Bronchial epithelial cell (primary cell): Measurements from ENCODE around the gene MRPS10. TPM values are rescaled to one million over a fixed set of nuclear protein-coding genes. Genes with fewer than 3 reads are reported as not detected.
"Not testable (repeated sequence)": the region's sequence is repeated elsewhere in the genome, so short reads cannot be mapped to it uniquely, and the experiment has no call there.

Experiments used
- DNase-seq: peaks from one replicate; pipeline ENCODE4 v3.0.0-alpha.2; 2010; ENCODE audit warnings: low read depth
- FAIRE-seq: peaks from 2 replicates; lab custom pipeline; 2011; peaks lifted over from hg19 to GRCh38; lab: Jason Lieb, UNC
- H3K27me3 ChIP-seq: 2 replicates; pipeline ENCODE4 v1.5.1; 2011; ENCODE audit warnings: low read length; ENCODE audit not compliant: control insufficient read depth, insufficient read depth
- H3K36me3 ChIP-seq: 2 replicates; pipeline ENCODE4 v1.5.1; 2011; ENCODE audit warnings: low read length; ENCODE audit not compliant: control insufficient read depth, insufficient read depth
- H3K4me3 ChIP-seq: 2 replicates; pipeline ENCODE4 v1.5.1; 2011; ENCODE audit warnings: mild to moderate bottlenecking, low read depth, low read length, control low read depth
- total RNA-seq: library from RNA; depleted of rRNA; stranded (reverse); fragments of >200 nt; gene quantifications from 2 replicates; pipeline ENCODE4 v1.2.1, GENCODE V29; 2014
- TF ChIP-seq, protein P1 (sequence below): IDR thresholded peaks from 2 replicates; pipeline ENCODE4 v1.5.1; 2011; ENCODE audit warnings: mild to moderate bottlenecking, moderate library complexity, low read length, control low read depth, inconsistent platforms; ENCODE audit not compliant: insufficient read depth, severe bottlenecking

Gene MRPS10
- total RNA-seq, 1 donor from 2014 or later = 71.6 TPM

DNA sequence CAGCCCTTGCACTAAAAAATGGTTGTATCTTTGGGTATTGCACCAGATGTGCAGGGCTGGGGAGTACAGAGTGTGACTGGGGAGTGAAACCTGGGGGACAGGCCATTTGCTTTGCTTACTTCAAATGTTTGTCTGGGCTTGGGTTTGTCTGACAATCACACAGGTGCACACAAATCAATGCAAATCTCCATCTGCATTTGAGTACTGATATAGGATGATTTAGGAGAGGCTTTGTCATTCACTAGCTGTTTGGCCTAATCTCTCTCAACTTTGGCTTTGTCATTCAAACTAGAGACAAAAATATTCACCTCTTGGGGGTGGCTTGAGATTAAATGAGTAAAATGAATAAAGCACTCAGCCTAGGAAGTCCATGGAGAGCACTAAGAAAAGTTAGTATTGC, 40.7 kb downstream of the MRPS10 start:
- no peaks in the 10 kb centered on the region for H3K36me3 ChIP-seq
- H3K27me3 ChIP-seq = no peaks in the 10 kb centered on the region
- FAIRE-seq (no peak), DNase-seq (no peak)
- no peak overlapping the region for H3K4me3 ChIP-seq
- TF ChIP-seq, protein P1, sequence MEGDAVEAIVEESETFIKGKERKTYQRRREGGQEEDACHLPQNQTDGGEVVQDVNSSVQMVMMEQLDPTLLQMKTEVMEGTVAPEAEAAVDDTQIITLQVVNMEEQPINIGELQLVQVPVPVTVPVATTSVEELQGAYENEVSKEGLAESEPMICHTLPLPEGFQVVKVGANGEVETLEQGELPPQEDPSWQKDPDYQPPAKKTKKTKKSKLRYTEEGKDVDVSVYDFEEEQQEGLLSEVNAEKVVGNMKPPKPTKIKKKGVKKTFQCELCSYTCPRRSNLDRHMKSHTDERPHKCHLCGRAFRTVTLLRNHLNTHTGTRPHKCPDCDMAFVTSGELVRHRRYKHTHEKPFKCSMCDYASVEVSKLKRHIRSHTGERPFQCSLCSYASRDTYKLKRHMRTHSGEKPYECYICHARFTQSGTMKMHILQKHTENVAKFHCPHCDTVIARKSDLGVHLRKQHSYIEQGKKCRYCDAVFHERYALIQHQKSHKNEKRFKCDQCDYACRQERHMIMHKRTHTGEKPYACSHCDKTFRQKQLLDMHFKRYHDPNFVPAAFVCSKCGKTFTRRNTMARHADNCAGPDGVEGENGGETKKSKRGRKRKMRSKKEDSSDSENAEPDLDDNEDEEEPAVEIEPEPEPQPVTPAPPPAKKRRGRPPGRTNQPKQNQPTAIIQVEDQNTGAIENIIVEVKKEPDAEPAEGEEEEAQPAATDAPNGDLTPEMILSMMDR = no peak

DNA sequence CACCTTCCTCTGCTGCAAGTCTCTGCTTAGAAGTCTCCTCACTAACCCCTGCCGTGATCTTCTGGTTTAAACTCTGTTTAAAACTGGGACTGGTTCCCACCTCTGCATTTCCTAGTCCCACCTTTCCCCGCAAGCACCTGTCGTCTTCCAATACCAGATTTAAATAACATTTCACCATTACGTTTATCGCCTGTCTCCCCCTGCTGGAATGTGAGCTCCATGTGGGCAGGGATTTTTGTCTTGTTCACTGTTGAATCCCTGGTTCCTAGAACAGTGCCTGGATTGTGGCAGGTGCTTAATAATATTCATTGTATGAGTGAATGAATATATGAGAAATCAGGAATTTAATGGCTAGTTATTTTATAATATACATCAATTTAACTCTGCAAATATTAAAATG, 41.8 kb downstream of the MRPS10 start:
- DNase-seq = no peak
- Histone ChIP-seq H3K4me3 (no peak overlapping the region), H3K27me3 (no peaks in the 10 kb centered on the region), H3K36me3 (no peaks in the 10 kb centered on the region)
- no peak for FAIRE-seq
- TF ChIP-seq, protein P1 = no peak

DNA sequence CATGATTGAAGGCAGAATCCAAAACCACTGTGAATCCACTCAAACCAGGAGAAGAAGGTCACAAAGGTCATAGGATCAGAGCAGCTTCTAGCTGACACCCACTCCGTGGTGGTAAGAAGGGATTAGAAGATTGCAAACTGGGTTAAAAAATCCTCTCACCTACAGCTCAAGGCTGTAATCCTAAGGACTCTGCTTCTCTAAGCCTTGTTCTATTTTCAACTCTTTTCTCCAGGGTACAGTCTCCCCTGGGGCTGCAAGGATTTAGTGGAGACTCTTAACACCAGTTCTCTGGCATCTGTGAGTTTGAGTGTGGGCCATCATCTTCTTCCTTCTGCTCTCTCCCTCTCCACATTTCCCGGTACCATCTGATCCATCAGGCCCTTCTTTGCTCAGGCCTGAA, 44.6 kb downstream of the MRPS10 start, which contains the start of gene GUCA1A:
TSS of gene GUCA1A (plus strand) at position 264 of the 400 bp plus-strand sequence. CDS start 250 bp downstream, outside the sequence.
- no peak for FAIRE-seq
- H3K4me3 ChIP-seq = no peak within 1 kb of the TSS
- H3K36me3 ChIP-seq = no peaks in the 10 kb centered on the region

DNA sequence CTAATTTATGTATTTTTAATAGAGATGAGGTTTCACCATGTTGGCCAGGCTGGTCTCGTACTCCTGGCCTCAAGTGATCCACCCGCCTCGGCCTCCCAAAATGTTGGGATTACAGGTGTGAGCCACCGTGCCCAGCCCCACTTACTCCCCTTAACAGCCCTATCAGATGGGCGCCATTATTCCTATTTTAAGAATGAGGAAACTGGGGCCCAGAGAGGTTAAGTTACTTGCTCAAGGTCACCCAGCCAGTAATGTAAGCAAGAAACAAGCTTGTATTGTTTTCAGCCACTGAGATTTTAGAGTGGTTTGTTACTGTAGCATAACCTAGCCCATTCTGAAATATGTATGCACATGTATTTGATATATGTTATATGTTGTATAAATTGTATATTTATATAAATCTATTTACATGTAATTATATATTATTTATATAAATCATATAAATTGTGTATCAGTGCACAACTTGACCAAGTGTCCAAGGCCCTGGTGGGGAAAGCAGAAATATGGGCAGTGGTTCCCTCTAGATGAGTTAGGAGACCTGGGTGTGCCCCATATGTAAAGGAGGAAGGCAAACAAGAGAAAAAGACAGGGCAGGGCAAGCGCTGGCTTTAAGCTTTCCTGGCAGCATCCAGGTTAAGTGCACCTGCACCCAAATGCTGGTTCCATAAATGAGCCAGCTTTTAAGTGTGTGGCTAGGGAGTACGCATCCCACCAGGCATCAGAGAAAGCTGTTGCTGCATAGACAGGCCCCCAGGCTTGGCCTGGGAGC, 45.7 kb downstream of the MRPS10 start:
- FAIRE-seq = no peak
- no peak for DNase-seq
- Histone ChIP-seq H3K27me3 (no peaks in the 10 kb centered on the region), H3K36me3 (no peaks in the 10 kb centered on the region), H3K4me3 (no peak overlapping the region)
- TF ChIP-seq, protein P1 = no peak

More for the DNA sequence above, 44.6 kb downstream of the MRPS10 start, which contains the start of gene GUCA1A:
- DNase-seq = no peak
- no peaks in the 10 kb centered on the region for H3K27me3 ChIP-seq
- TF ChIP-seq, protein P1 = no peak

DNA sequence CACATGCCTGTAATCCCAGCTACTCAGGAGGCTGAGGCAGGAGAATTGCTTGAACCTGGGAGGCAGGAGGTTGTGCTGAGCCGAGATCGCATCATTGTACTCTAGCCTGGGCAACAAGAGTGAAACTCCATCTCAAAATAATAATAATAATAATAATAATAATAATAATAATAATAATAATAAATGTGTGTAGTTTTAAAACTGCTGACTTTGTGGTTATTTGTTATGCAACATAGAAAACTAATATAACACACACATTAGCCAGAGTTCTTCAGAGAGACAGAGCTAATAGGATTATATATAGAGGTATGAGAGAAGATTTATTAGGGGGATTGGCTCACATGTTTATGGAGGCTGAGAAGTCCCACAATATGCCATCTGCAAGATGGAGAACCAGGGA, 47.9 kb downstream of the MRPS10 start:
- H3K36me3 ChIP-seq, H3K4me3 ChIP-seq, FAIRE-seq, H3K27me3 ChIP-seq, DNase-seq: not testable (repeated sequence)

DNA sequence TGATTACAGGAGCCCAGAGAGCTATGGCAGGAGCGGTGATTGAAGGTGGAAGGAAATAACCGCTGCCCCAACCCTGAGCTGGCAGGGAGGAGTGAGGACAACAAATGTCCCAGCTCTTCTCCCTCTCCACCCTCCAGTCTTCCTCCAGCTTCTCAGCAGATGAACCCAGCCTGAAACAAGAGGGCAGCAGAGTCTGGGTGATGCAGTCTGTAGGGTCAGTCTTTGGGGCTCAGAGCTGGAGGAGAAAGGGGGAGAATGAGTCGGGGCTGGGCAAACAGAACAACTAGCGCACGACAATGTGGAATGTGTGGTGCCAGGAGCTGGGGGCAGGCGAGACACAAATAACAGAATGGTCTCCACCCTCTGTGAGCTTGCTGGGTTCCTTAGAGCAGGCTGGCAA, 49.0 kb downstream of the MRPS10 start:
- TF ChIP-seq, protein P1 = no peak
- FAIRE-seq (no peak), DNase-seq (no peak)
- H3K36me3 ChIP-seq = no peaks in the 10 kb centered on the region
- H3K4me3 ChIP-seq = no peak overlapping the region
- H3K27me3 ChIP-seq = no peaks in the 10 kb centered on the region
